HL-60/S4 (cell line): ENCODE results near the gene SLC6A17.

ENCODE experiments used
- in situ Hi-C: fragments of 300-500 bp; cut with MboI; formaldehyde crosslinking; loops from 2 replicates; pipeline ENCODE4 v1.14.3; 2022; ENCODE audit warnings: low sequenced_read_pairs

SLC6A17 gene

GRCh38 chr1:110172001-110172400, 21.7 kb downstream of the SLC6A17 start:
- in situ Hi-C loops: no loop called here

- in situ Hi-C loops: no loop called here
Measured at GRCh38 chr1:110173466-110174105, 23.3 kb downstream of the SLC6A17 start.

- in situ Hi-C loops: no loop called here
Measured at GRCh38 chr1:110174961-110175360, 24.7 kb downstream of the SLC6A17 start.

GRCh38 chr1:110176299-110176956, 26.1 kb downstream of the SLC6A17 start:
- in situ Hi-C loops: no loop called here

- in situ Hi-C loops: no loop called here
Measured at GRCh38 chr1:110177775-110178174, 27.5 kb downstream of the SLC6A17 start.

- in situ Hi-C loops: no loop called here
Measured at GRCh38 chr1:110183642-110184167, 33.4 kb downstream of the SLC6A17 start.

GRCh38 chr1:110184446-110184845, 34.2 kb downstream of the SLC6A17 start:
- in situ Hi-C loops: no loop called here

- in situ Hi-C loops: no loop called here
Measured at GRCh38 chr1:110185181-110185580, 34.9 kb downstream of the SLC6A17 start.

- in situ Hi-C loops: no loop called here
Measured at GRCh38 chr1:110186558-110186957, 36.3 kb downstream of the SLC6A17 start.

- in situ Hi-C loops: no loop called here
Measured at GRCh38 chr1:110187139-110187890, 37.0 kb downstream of the SLC6A17 start.

GRCh38 chr1:110188035-110188618, 37.8 kb downstream of the SLC6A17 start:
- in situ Hi-C loops: no loop called here

GRCh38 chr1:110189181-110189580, 38.9 kb downstream of the SLC6A17 start:
- in situ Hi-C loops: no loop called here

- in situ Hi-C loops: no loop called here
Measured at GRCh38 chr1:110190282-110190929, 40.1 kb downstream of the SLC6A17 start.

- in situ Hi-C loops: no loop called here
Measured at GRCh38 chr1:110192541-110192940, 42.2 kb downstream of the SLC6A17 start.

- in situ Hi-C loops: no loop called here
Measured at GRCh38 chr1:110195196-110195595, 44.9 kb downstream of the SLC6A17 start.

- in situ Hi-C loops: no loop called here
Measured at GRCh38 chr1:110196917-110197765, 46.8 kb downstream of the SLC6A17 start.

- in situ Hi-C loops: no loop called here
Measured at GRCh38 chr1:110197905-110198629, 47.8 kb downstream of the SLC6A17 start.

- in situ Hi-C loops: no loop called here
Measured at GRCh38 chr1:110198746-110199145, 48.5 kb downstream of the SLC6A17 start.

GRCh38 chr1:110200190-110200589, 49.9 kb downstream of the SLC6A17 start:
- in situ Hi-C loops: loop anchor here (10.0 kb wide), 1 partner anchor 255 kb away; the partner anchor contains the start of gene PROK1
